Gastroesophageal sphincter (tissue), 4 donors: ENCODE data around the gene PLCH1. TPM values are rescaled to one million over a fixed set of nuclear protein-coding genes. Genes with fewer than 3 reads are reported as not detected.

Experiments
- ATAC-seq: fragments of 150-250 bp; one replicate; pipeline ENCODE4 v1.9.1; 2016; ENCODE audit warnings: mild to moderate bottlenecking, moderate library complexity
- H3K27ac ChIP-seq, 4 donors: fragments of 200-600 bp; sonication (generic) in 3 of 4; 1 replicate in 3 of 4; 2 replicates in 1 of 4; pipeline ENCODE4 v1.5.1; 2016 to 2019
- H3K27me3 ChIP-seq: fragments of 200-600 bp; sonication (generic); one replicate; pipeline ENCODE4 v1.5.1; 2019
- H3K36me3 ChIP-seq, 2 donors: fragments of 200-600 bp; sonication (generic); one replicate each; pipeline ENCODE4 v1.5.1; 2019; ENCODE audit warnings: control low read depth in 1 of 2
- H3K4me1 ChIP-seq, 3 donors: fragments of 200-600 bp; sonication (generic); 1 replicate in 2 of 3; 2 replicates in 1 of 3; pipeline ENCODE4 v1.5.1; 2016 to 2019; ENCODE audit warnings: control low read depth in 2 of 3
- H3K4me3 ChIP-seq, 2 donors: fragments of 200-600 bp; sonication (generic); one replicate each; pipeline ENCODE4 v1.5.1; 2019; ENCODE audit warnings: mild to moderate bottlenecking in 1 of 2, moderate library complexity in 1 of 2
- H3K9me3 ChIP-seq, 3 donors: fragments of 200-600 bp; sonication (generic); one replicate each; pipeline ENCODE4 v1.5.1; 2017 to 2019; ENCODE audit warnings: control low read depth in 2 of 3
- EP300 ChIP-seq: sonication (generic); formaldehyde crosslinking; IDR thresholded peaks from one replicate; pipeline ENCODE4 v1.6.1; 2017; ENCODE audit warnings: antibody characterized with exemption, mild to moderate bottlenecking
- POLR2A ChIP-seq, 2 donors: fragments of 450-650 bp; IDR thresholded peaks; one replicate each; pipeline ENCODE4 v1.6.1; 2017; ENCODE audit warnings: antibody characterized with exemption in 2 of 2, mild to moderate bottlenecking in 2 of 2, moderate library complexity in 1 of 2
- POLR2AphosphoS5 ChIP-seq: sonication (generic); formaldehyde crosslinking; IDR thresholded peaks from one replicate; pipeline ENCODE4 v1.6.1; 2017; ENCODE audit warnings: antibody characterized with exemption
- WGBS, 2 donors: methylation state at CpG; one replicate each; pipeline ENCODE4 v1.1.5; 2018; ENCODE audit warnings: low coverage in 1 of 2; 5-methylcytosine and 5-hydroxymethylcytosine counted together
- total RNA-seq, 4 donors: library from RNA; depleted of rRNA; stranded (reverse); fragments of >200 nt; gene quantifications; one replicate each; pipeline ENCODE4 v1.1.0, GENCODE V29; 2016
- TF ChIP-seq, protein P1 (sequence below), 4 experiments: fragments of 200-600 bp in 2 of 4; fragments of 450-650 bp in 2 of 4; sonication (generic) in 1 of 4; IDR thresholded peaks; one replicate each; pipeline ENCODE4 v1.5.1; 2017 to 2019; ENCODE audit warnings: antibody characterized with exemption in 4 of 4, mild to moderate bottlenecking in 2 of 4, moderate library complexity in 2 of 4

Gene PLCH1
- total RNA-seq, 4 donors from 2014 or later, result 0.16 to 0.40 (median 0.35) TPM

- TF ChIP-seq POLR2AphosphoS5 (no peak), POLR2A (IDR thresholded peaks at IDR 0.05) (no peak), EP300 (no peak)
- TF ChIP-seq, protein P1, sequence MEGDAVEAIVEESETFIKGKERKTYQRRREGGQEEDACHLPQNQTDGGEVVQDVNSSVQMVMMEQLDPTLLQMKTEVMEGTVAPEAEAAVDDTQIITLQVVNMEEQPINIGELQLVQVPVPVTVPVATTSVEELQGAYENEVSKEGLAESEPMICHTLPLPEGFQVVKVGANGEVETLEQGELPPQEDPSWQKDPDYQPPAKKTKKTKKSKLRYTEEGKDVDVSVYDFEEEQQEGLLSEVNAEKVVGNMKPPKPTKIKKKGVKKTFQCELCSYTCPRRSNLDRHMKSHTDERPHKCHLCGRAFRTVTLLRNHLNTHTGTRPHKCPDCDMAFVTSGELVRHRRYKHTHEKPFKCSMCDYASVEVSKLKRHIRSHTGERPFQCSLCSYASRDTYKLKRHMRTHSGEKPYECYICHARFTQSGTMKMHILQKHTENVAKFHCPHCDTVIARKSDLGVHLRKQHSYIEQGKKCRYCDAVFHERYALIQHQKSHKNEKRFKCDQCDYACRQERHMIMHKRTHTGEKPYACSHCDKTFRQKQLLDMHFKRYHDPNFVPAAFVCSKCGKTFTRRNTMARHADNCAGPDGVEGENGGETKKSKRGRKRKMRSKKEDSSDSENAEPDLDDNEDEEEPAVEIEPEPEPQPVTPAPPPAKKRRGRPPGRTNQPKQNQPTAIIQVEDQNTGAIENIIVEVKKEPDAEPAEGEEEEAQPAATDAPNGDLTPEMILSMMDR (IDR thresholded peaks at IDR 0.05), result no peak
- ATAC-seq, result no peak
- no peaks in the 10 kb centered on the region for H3K4me1 ChIP-seq
Observed at GRCh38 chr3:155697542-155697941, 47.3 kb downstream of the PLCH1 start.

GRCh38 chr3:155690921-155691320, 54.0 kb downstream of the PLCH1 start:
- Histone ChIP-seq H3K27me3 (no peaks in the 10 kb centered on the region), H3K4me1 (no peaks in the 10 kb centered on the region), H3K27ac (no peak overlapping the region), H3K36me3 (no peaks in the 10 kb centered on the region), H3K9me3 (no peaks in the 10 kb centered on the region), H3K4me3 (no peak overlapping the region)
- TF ChIP-seq EP300 (no peak), POLR2AphosphoS5 (no peak)
- ATAC-seq, result no peak

More at GRCh38 chr3:155697542-155697941, 47.3 kb downstream of the PLCH1 start:
- Histone ChIP-seq H3K27ac (no peak overlapping the region), H3K9me3 (no peaks in the 10 kb centered on the region), H3K4me3 (no peak overlapping the region), H3K27me3 (no peaks in the 10 kb centered on the region), H3K36me3 (no peaks in the 10 kb centered on the region)
- WGBS, 2 donors, result 73 to 100% methylated on average over 1 to 2 of the region's 2 CpGs

GRCh38 chr3:155688481-155688880, 56.4 kb downstream of the PLCH1 start:
- Histone ChIP-seq H3K36me3 (no peaks in the 10 kb centered on the region), H3K9me3 (no peaks in the 10 kb centered on the region), H3K27ac (no peak overlapping the region), H3K27me3 (no peaks in the 10 kb centered on the region), H3K4me1 (no peaks in the 10 kb centered on the region), H3K4me3 (no peak overlapping the region)
- WGBS, 2 donors, result 100% methylated on average over 2 of the region's 3 CpGs; no CpG with 5 or more reads in 1 of the 2 donors
- TF ChIP-seq EP300 (no peak), POLR2A (IDR thresholded peaks at IDR 0.05) (no peak), POLR2AphosphoS5 (no peak)
- TF ChIP-seq, protein P1 (IDR thresholded peaks at IDR 0.05), result no peak
- no peak for ATAC-seq

GRCh38 chr3:155683344-155683720, 61.5 kb downstream of the PLCH1 start:
- WGBS, 2 donors, result 57 to 86% methylated on average over 1 to 2 of the region's 2 CpGs
- no peak for ATAC-seq

DNA sequence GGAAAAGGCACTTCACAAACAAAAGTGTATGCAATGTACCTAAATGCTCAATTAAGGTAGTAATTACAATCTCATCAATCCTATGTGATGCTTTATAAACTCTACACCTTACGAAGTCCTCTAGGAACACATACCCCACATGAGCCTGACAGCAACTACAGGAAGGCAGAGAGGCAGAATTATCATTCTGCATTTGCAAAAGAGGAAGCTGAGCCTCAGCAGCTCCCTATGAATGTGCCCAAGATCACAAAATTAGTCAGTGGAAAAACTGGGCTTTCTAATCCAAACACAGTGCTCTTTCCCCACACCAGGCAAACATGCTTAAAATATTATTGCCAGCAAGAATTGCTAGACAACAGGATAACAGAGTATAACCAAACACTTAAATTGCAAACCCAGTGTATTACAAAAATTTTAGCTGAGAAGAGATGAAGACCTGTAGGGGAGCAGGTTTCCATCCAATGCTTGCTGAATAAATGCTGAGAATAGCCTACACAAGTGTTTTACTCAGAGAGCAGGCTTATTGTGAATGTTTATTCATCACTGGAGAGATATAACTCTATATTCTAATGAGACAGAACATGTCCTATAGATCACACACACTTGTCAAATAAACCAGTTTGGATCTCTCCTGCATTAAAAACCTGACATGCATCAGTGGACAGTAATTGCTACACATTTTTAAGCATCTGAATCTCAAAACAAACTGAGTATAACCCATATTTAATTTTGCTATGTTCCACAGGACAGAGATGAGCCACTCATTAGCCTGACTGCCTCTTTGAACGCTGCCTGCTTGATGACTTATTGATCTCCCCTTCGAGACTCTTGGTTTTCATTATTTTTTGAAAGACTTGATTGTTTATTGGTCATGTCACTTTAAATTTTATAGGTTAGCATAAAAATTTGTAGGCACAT, 62.2 kb downstream of the PLCH1 start:
- Histone ChIP-seq H3K27me3 (no peaks in the 10 kb centered on the region), H3K36me3 (no peaks in the 10 kb centered on the region), H3K4me1 (peaks cover 0 to 11% (median 0%) of the 10 kb centered on the region in 3 donors), H3K4me3 (no peak overlapping the region), H3K27ac (no peak overlapping the region), H3K9me3 (no peaks in the 10 kb centered on the region)
- peak; percentile 16 for ATAC-seq
- 50 to 66% methylated on average over 3 of the region's 3 CpGs for WGBS, 2 donors
- TF ChIP-seq POLR2A (IDR thresholded peaks at IDR 0.05) (no peak), EP300 (no peak), POLR2AphosphoS5 (no peak)
- TF ChIP-seq, protein P1 (IDR thresholded peaks at IDR 0.05), result no peak

More at GRCh38 chr3:155683344-155683720, 61.5 kb downstream of the PLCH1 start:
- TF ChIP-seq POLR2A (IDR thresholded peaks at IDR 0.05) (no peak), POLR2AphosphoS5 (no peak)
- Histone ChIP-seq H3K27me3 (no peaks in the 10 kb centered on the region), H3K36me3 (no peaks in the 10 kb centered on the region), H3K4me3 (no peak overlapping the region), H3K4me1 (peaks cover 0 to 11% (median 0%) of the 10 kb centered on the region in 3 donors), H3K9me3 (no peaks in the 10 kb centered on the region), H3K27ac (no peak overlapping the region)
